Ovary (tissue), 3 donors: ENCODE measurements around the gene AOAH.

Experiments
- CTCF ChIP-seq, 3 donors: fragments of 450-650 bp in 2 of 3; fragments of 200-600 bp in 1 of 3; IDR thresholded peaks; one replicate each; pipeline versions ENCODE4 v1.5.1 to v1.8.0; 2016 to 2022; ENCODE audit warnings: antibody characterized with exemption in 3 of 3, mild to moderate bottlenecking in 1 of 3
- EP300 ChIP-seq: sonication (generic); formaldehyde crosslinking; IDR thresholded peaks from one replicate; pipeline ENCODE4 v1.6.1; 2017; ENCODE audit warnings: antibody characterized with exemption
- POLR2A ChIP-seq: fragments of 450-650 bp; IDR thresholded peaks from one replicate; pipeline ENCODE4 v1.6.1; 2017; ENCODE audit warnings: antibody characterized with exemption, mild to moderate bottlenecking, moderate library complexity
- donor health status: DM: no; HTN: no; CAD: no.

GRCh38 chr7:36625247-36625646 lies 99.0 kb downstream of the AOAH start:
- TF ChIP-seq CTCF (IDR thresholded peaks at IDR 0.05) (no peak), POLR2A (no peak), EP300 (no peak)
